GM12801 (cell line): ENCODE results near the gene ELMOD1.

Experiments
- TF ChIP-seq, protein P1 (sequence below): IDR thresholded peaks from one replicate; pipeline ENCODE4 v1.5.1; 2011; ENCODE audit warnings: control low read depth; ENCODE audit not compliant: insufficient read length; ENCODE audit errors: extremely low read depth

ELMOD1 gene

DNA sequence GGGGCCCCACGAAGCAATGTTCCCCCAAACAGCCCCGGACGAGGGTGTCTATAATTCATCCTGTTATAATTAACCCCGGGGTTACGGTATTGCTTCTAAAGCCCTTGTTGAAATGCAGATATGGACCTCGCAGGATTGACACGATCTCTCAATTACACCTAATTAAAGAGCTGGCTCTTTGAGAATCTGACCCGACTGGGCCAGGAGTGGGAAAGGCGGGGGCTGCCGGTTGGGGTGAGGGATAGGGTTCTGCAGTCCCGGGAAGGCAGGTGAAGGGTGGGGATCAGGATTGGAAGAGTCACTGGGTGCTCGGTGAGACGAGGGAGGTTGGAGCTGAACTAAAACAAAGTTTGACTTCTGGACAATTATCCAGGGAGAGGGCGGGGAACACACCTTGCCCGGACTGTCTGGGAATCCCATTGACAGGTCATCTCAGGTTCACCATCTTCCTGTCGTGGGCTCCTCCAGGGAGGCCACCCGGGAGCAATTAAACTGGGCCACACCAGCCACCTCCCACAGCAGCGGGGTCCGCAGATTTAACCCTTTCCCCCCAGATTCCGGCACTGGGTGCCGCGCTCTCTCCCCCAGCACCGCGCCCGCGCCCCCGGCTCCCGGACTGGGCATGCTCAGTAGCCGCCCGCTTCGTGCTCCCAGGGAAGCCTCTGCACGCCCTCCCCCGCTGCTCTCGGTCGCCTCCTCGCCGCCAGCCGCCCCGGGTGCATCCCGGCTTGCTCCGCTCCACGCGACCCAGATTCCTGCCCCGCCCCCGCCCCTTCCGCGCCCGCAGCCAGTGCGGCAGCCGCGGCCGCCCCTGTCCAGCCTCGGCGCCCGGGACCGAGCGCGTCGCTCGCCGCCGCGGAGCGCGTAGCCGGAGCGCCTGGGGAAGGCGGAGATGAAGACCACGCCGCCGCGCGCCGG, at the start of gene ELMOD1:
ELMOD1 (plus strand) TSS at position 688 of the 918 bp plus-strand sequence. CDS start 27,043 bp downstream, outside the sequence.
- TF ChIP-seq, protein P1, sequence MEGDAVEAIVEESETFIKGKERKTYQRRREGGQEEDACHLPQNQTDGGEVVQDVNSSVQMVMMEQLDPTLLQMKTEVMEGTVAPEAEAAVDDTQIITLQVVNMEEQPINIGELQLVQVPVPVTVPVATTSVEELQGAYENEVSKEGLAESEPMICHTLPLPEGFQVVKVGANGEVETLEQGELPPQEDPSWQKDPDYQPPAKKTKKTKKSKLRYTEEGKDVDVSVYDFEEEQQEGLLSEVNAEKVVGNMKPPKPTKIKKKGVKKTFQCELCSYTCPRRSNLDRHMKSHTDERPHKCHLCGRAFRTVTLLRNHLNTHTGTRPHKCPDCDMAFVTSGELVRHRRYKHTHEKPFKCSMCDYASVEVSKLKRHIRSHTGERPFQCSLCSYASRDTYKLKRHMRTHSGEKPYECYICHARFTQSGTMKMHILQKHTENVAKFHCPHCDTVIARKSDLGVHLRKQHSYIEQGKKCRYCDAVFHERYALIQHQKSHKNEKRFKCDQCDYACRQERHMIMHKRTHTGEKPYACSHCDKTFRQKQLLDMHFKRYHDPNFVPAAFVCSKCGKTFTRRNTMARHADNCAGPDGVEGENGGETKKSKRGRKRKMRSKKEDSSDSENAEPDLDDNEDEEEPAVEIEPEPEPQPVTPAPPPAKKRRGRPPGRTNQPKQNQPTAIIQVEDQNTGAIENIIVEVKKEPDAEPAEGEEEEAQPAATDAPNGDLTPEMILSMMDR = no peak

DNA sequence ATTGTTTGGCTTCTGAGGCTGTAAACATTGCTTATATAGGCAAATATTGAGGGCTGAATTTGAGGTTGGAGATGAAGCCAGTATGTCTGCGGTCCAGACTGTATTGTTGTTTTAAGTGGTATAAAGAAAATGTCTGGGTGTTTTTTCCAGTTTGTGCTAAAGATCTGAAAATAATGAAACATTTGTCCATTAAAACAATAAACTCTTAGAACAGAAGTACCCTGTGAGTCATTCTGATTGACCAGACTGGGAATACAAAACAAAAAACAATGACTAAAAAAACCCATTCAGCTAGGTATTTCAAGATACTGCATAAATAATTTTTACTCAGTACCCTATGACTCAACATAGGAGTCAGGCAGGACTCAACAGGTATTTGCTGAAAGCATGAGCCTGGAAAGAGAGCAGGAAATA, 45.8 kb upstream of the ELMOD1 start:
- TF ChIP-seq, protein P1 = no peak

DNA sequence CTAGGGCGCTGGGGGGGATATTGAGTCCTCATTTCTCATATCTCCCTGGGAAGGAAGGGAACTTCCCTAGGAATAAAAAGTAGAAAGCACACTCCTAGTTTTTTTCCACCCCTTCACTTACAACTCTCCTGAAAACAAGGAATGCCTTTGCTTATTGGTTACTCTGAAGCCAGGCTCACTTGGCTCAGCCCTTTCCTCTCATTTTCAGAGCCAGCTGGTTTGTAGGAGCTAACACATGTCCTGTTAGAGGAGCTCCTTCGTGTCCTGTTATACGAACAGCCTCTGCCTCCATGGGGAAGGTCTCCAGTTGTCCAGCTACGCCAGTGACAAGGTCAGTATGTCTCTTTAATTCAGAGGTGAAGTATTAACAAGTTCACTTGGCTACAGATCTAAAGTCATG, 43.0 kb upstream of the ELMOD1 start:
- TF ChIP-seq, protein P1 = no peak

GRCh38 chr11:107549253-107549953, 41.5 kb upstream of the ELMOD1 start:
- TF ChIP-seq, protein P1 = peak; percentile 5

GRCh38 chr11:107549954-107550285, 41.0 kb upstream of the ELMOD1 start:
- TF ChIP-seq, protein P1 = no peak

GRCh38 chr11:107550304-107550703, 40.6 kb upstream of the ELMOD1 start:
- TF ChIP-seq, protein P1 = no peak

- TF ChIP-seq, protein P1 = no peak
Measured at GRCh38 chr11:107561688-107562087, 29.3 kb upstream of the ELMOD1 start.
